Ishikawa (cell line): Measurements from ENCODE around the gene FALEC.
A peak's percentile ranks its signal among the peaks of the same experiment; 100 is the strongest.

ENCODE experiments used
- CEBPB ChIP-seq: IDR thresholded peaks from 2 replicates; pipeline ENCODE4 v1.6.1; 2012
- CREB1 ChIP-seq: IDR thresholded peaks from 2 replicates; pipeline ENCODE4 v1.6.1; 2012; ENCODE audit warnings: low read depth
- EGR1 ChIP-seq: IDR thresholded peaks from 2 replicates; pipeline ENCODE4 v1.6.1; 2012
- EP300 ChIP-seq: IDR thresholded peaks from 2 replicates; pipeline ENCODE4 v1.6.1; 2012; ENCODE audit warnings: borderline replicate concordance
- FOXM1 ChIP-seq: IDR thresholded peaks from 2 replicates; pipeline ENCODE4 v1.6.1; 2012; ENCODE audit warnings: low read depth, borderline replicate concordance
- NFIC ChIP-seq: IDR thresholded peaks from 2 replicates; pipeline ENCODE4 v1.6.1; 2012
- RAD21 ChIP-seq: IDR thresholded peaks from 2 replicates; pipeline ENCODE4 v1.6.1; 2012; ENCODE audit warnings: low read depth
- TAF1 ChIP-seq: IDR thresholded peaks from 2 replicates; pipeline ENCODE4 v1.6.1; 2012; ENCODE audit warnings: low read depth, mild to moderate bottlenecking
- TEAD4 ChIP-seq: IDR thresholded peaks from 2 replicates; pipeline ENCODE4 v1.6.1; 2012
- YY1 ChIP-seq: IDR thresholded peaks from 2 replicates; pipeline ENCODE4 v1.6.1; 2012; ENCODE audit warnings: low read depth
- ZBTB7A ChIP-seq: IDR thresholded peaks from 2 replicates; pipeline ENCODE4 v1.6.1; 2012; ENCODE audit warnings: low read depth
- TF ChIP-seq, protein P1 (sequence below): IDR thresholded peaks from 2 replicates; pipeline ENCODE4 v1.6.1; 2012
- TF ChIP-seq, protein P2 (sequence below): IDR thresholded peaks from 2 replicates; pipeline ENCODE4 v1.6.1; 2012; ENCODE audit warnings: low read depth, mild to moderate bottlenecking

DNA sequence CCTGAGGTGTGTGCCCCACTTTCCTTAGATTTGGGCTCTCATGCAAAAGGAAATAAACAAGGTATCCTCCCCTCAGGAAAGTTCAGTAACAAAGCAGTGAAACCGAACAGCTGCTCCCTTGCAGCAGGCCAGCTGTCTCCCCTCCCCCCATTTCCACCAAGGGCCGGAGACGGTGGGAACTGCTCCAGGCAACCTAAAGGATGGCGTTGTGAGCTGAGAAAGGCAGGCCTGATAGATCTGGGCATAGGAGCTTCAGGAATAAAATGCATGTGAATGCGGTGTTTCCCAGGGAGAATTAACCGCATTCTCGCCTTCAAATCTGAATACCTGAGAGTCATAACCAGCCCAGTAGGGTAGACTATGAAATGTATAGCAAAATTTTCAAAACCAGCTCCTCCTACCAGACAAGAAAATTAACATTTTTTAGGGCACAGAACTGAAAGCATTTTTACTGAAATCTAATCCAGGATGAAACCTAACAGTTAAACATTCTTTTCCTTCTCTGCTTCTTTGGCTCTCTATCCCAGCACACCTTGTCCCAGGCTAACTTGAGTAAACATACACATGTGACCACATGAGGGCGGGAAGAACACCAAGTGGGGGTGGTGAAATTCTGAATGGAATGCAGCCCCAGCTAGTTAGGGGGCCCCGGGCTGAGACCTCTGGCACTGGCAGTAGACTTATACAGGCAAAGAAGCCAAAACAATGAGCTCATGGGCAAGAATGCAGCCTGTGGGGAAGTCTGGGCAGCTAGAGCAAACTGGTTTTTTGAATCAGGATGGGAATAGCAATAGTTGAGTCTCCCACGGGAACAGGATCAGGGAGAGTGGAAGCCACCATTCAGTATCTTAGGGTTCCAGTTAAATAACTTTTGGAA, 52.4 kb downstream of the FALEC start:
- TF ChIP-seq RAD21, result no peak
- no peak for TF ChIP-seq CREB1
- no peak for TF ChIP-seq YY1
- 0 out of 2 replicates have a peak, but pooled peaks have one; percentile 64 for TF ChIP-seq CEBPB
- peak; percentile 81 for TF ChIP-seq EP300
- TF ChIP-seq, protein P1, sequence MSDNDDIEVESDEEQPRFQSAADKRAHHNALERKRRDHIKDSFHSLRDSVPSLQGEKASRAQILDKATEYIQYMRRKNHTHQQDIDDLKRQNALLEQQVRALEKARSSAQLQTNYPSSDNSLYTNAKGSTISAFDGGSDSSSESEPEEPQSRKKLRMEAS, result peak; percentile 68; the same call in 1 of the 2 replicates
- TF ChIP-seq NFIC, result peak; percentile 87
- TF ChIP-seq FOXM1, result peak; percentile 73
- peak; percentile 63; the same call in 1 of the 2 replicates for TF ChIP-seq ZBTB7A
- peak; percentile 94 for TF ChIP-seq TEAD4
- TF ChIP-seq TAF1, result no peak
- TF ChIP-seq, protein P2, sequence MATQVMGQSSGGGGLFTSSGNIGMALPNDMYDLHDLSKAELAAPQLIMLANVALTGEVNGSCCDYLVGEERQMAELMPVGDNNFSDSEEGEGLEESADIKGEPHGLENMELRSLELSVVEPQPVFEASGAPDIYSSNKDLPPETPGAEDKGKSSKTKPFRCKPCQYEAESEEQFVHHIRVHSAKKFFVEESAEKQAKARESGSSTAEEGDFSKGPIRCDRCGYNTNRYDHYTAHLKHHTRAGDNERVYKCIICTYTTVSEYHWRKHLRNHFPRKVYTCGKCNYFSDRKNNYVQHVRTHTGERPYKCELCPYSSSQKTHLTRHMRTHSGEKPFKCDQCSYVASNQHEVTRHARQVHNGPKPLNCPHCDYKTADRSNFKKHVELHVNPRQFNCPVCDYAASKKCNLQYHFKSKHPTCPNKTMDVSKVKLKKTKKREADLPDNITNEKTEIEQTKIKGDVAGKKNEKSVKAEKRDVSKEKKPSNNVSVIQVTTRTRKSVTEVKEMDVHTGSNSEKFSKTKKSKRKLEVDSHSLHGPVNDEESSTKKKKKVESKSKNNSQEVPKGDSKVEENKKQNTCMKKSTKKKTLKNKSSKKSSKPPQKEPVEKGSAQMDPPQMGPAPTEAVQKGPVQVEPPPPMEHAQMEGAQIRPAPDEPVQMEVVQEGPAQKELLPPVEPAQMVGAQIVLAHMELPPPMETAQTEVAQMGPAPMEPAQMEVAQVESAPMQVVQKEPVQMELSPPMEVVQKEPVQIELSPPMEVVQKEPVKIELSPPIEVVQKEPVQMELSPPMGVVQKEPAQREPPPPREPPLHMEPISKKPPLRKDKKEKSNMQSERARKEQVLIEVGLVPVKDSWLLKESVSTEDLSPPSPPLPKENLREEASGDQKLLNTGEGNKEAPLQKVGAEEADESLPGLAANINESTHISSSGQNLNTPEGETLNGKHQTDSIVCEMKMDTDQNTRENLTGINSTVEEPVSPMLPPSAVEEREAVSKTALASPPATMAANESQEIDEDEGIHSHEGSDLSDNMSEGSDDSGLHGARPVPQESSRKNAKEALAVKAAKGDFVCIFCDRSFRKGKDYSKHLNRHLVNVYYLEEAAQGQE, result no peak
- TF ChIP-seq EGR1, result no peak
